Measurements from ENCODE around the gene CHMP4A. TPM values are rescaled to one million over a fixed set of nuclear protein-coding genes. Genes with fewer than 3 reads are reported as not detected.

CHMP4A gene
- polyA plus RNA-seq, 1 donor (not counting 4 experiments of a cell fraction or from before 2014, with no cell fraction given) = 54.5 TPM

DNA sequence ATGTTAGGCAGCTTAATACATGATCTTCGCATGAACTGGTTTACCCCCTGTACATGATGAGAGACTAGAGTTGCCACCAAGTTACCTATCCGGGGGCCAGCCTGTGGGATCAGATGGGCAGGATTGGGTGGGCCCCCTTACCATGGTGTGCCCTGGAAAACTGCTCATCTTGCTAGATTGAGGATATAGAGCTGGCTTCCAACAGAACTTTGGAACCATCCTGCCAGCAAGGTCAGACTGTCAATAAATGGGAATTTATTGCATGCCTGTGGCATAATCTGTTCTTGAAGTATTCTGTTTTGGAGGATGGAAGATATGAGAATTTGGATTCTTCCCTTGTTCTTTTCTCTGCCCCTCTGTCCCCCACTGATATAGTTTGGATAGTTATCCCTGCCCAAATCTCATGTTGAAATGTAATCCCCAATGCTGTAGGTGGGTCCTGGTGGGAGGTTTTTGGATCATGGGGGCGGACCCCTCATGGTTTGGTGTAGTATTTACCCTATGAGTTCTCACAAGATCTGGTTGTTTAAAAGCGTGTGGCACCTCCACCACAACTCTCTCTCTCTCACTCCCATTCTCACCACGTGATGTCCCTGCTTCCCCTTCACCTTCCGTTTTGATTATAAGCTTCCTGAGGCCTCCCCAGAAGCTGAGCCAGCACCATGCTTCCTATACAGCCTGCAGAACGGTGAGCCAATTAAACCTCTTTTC is 14.3 kb downstream of the CHMP4A start:
- DNase-seq (ENCODE audit: low read depth, low spot score) (no peak), FAIRE-seq (no peak)
- Histone ChIP-seq H3K4me2 (ENCODE audit: control insufficient read depth, extremely low read depth, insufficient read depth, low read depth, low read length) (no peak overlapping the region), H3K27me3 (ENCODE audit: control insufficient read depth, extremely low read depth, insufficient read depth, low read length) (no peaks in the 10 kb centered on the region), H3K9me1 (ENCODE audit: control insufficient read depth, extremely low read depth, insufficient read depth, low read length) (no peaks in the 10 kb centered on the region), H3K9me3 (ENCODE audit: control insufficient read depth, low read depth, low read length) (no peaks in the 10 kb centered on the region), H4K20me1 (ENCODE audit: control insufficient read depth, extremely low read depth, insufficient read depth, low read length) (no peaks in the 10 kb centered on the region), H3K9ac (ENCODE audit: control insufficient read depth, extremely low read depth, insufficient read depth, low read length) (no peak overlapping the region), H3K4me1 (ENCODE audit: control insufficient read depth, extremely low read depth, insufficient read depth, low read length) (peaks cover 15% of the 10 kb centered on the region), H3K27ac (ENCODE audit: control insufficient read depth, insufficient read depth, low read length) (no peak overlapping the region), H3K79me2 (ENCODE audit: control insufficient read depth, insufficient read depth, low read length) (peaks cover 30% of the 10 kb centered on the region), H3K4me3 (ENCODE audit: control insufficient read depth in 2 of 3, extremely low read depth in 1 of 3, insufficient read depth in 2 of 3, low read depth in 1 of 3, low read length in 3 of 3) (no peak overlapping the region), H2AFZ (ENCODE audit: control insufficient read depth, low read length) (no peak overlapping the region), H3K36me3 (ENCODE audit: control insufficient read depth in 2 of 2, extremely low read depth in 1 of 2, insufficient read depth in 2 of 2, low read length in 2 of 2) (peaks cover 1 to 4% of the 10 kb centered on the region in 2 experiments)
- dilution Hi-C loops (cut with MboI; ENCODE audit: extremely low pct_ligation_motif_present, low sequenced_read_pairs) = no loop called here
- no peak for TF ChIP-seq EZH2 (IDR thresholded peaks at IDR 0.05; ENCODE audit: low read length)
- TF ChIP-seq, protein P1, sequence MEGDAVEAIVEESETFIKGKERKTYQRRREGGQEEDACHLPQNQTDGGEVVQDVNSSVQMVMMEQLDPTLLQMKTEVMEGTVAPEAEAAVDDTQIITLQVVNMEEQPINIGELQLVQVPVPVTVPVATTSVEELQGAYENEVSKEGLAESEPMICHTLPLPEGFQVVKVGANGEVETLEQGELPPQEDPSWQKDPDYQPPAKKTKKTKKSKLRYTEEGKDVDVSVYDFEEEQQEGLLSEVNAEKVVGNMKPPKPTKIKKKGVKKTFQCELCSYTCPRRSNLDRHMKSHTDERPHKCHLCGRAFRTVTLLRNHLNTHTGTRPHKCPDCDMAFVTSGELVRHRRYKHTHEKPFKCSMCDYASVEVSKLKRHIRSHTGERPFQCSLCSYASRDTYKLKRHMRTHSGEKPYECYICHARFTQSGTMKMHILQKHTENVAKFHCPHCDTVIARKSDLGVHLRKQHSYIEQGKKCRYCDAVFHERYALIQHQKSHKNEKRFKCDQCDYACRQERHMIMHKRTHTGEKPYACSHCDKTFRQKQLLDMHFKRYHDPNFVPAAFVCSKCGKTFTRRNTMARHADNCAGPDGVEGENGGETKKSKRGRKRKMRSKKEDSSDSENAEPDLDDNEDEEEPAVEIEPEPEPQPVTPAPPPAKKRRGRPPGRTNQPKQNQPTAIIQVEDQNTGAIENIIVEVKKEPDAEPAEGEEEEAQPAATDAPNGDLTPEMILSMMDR (optimal IDR thresholded peaks at IDR 0.05 in 1 of 3, IDR thresholded peaks at IDR 0.05 in 1 of 3, conservative IDR thresholded peaks at IDR 0.05 in 1 of 3; ENCODE audit: extremely low read depth in 1 of 3, insufficient read depth in 2 of 3, low read length in 3 of 3) = no peak

- Histone ChIP-seq H3K4me1 (ENCODE audit: control insufficient read depth, extremely low read depth, insufficient read depth, low read length) (peaks cover 15% of the 10 kb centered on the region), H4K20me1 (ENCODE audit: control insufficient read depth, extremely low read depth, insufficient read depth, low read length) (no peaks in the 10 kb centered on the region), H3K9me1 (ENCODE audit: control insufficient read depth, extremely low read depth, insufficient read depth, low read length) (no peaks in the 10 kb centered on the region), H3K27me3 (ENCODE audit: control insufficient read depth, extremely low read depth, insufficient read depth, low read length) (no peaks in the 10 kb centered on the region), H3K27ac (ENCODE audit: control insufficient read depth, insufficient read depth, low read length) (no peak overlapping the region), H3K4me2 (ENCODE audit: control insufficient read depth, extremely low read depth, insufficient read depth, low read depth, low read length) (peak overlapping the region; percentile 98), H3K9me3 (ENCODE audit: control insufficient read depth, low read depth, low read length) (no peaks in the 10 kb centered on the region), H3K79me2 (ENCODE audit: control insufficient read depth, insufficient read depth, low read length) (peaks cover 41% of the 10 kb centered on the region), H3K9ac (ENCODE audit: control insufficient read depth, extremely low read depth, insufficient read depth, low read length) (no peak overlapping the region), H3K36me3 (ENCODE audit: control insufficient read depth in 2 of 2, extremely low read depth in 1 of 2, insufficient read depth in 2 of 2, low read length in 2 of 2) (peaks cover 5 to 10% of the 10 kb centered on the region in 2 experiments), H2AFZ (ENCODE audit: control insufficient read depth, low read length) (no peak overlapping the region), H3K4me3 (ENCODE audit: control insufficient read depth in 2 of 3, extremely low read depth in 1 of 3, insufficient read depth in 2 of 3, low read depth in 1 of 3, low read length in 3 of 3) (no peak overlapping the region)
- dilution Hi-C loops (cut with MboI; ENCODE audit: extremely low pct_ligation_motif_present, low sequenced_read_pairs) = no loop called here
- FAIRE-seq (no peak), DNase-seq (ENCODE audit: low read depth, low spot score) (no peak)
- TF ChIP-seq, protein P1 (optimal IDR thresholded peaks at IDR 0.05 in 1 of 3, IDR thresholded peaks at IDR 0.05 in 1 of 3, conservative IDR thresholded peaks at IDR 0.05 in 1 of 3; ENCODE audit: extremely low read depth in 1 of 3, insufficient read depth in 2 of 3, low read length in 3 of 3) = no peak
- TF ChIP-seq EZH2 (IDR thresholded peaks at IDR 0.05; ENCODE audit: low read length) = no peak
These were observed 16.2 kb downstream of the CHMP4A start for GRCh38 chr14:24197056-24197450.

All from keratinocyte (primary cell).